HG02678 (cell line): ENCODE measurements around the gene GPR160.
A peak's percentile ranks its signal among the peaks of the same experiment; 100 is the strongest.
"Not testable (repeated sequence)": the region's sequence is repeated elsewhere in the genome, so short reads cannot be mapped to it uniquely, and the experiment has no call there.

Experiments
- ATAC-seq: cut with Tn5 transposase; IDR thresholded peaks from one replicate; pipeline ENCODE4 v1.9.1; 2021; ENCODE audit warnings: mild to moderate bottlenecking, moderate library complexity; ENCODE audit not compliant: unreplicated experiment

Gene GPR160, protein sequence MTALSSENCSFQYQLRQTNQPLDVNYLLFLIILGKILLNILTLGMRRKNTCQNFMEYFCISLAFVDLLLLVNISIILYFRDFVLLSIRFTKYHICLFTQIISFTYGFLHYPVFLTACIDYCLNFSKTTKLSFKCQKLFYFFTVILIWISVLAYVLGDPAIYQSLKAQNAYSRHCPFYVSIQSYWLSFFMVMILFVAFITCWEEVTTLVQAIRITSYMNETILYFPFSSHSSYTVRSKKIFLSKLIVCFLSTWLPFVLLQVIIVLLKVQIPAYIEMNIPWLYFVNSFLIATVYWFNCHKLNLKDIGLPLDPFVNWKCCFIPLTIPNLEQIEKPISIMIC

DNA sequence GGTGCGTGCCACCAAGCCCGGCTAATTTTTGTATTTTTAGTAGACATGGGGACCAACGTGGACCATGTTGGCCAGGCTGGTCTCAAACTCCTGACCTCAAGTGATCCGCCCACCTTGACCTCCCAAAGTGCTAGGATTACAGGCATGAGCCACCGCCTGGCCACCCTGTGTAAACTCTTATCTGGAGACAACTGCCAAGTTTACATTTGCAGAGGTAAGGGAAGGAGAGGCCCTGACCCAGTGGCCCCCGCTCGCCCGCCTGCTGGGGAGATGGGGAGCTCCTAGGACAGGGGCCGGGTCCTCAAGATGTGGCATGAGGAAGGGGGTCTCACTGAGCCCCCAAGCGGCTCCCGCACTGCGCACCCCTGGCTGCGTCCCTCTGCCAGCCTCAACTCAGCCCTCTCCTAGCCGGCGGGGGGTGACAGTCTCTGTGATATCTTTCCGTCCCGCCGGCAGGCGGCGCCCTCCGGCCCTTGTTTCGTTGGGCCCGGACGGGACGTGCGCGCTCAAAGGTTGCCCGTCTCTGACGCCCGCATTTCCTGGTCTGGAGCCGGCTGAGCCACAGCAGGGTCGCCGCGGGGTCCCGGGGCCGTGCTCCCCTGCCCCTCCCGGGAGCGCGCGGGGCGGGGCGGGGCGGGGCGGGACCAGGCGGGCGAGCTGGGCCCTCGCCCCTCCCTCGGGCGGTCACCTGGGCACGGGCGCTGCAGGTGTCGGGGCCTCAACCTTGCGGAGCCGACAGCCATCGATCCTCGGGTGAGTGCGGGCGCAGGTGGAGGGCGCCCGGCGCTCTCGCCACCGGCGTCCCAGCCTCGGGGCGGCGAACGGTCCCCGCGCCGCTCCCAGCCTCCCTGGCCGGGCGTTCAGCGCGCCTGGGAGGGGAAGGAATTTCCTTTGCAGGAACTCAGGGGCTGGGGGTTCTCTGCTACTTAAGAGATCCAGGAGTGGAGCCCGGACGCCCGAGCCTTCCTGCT, at the start of gene GPR160:
Gene GPR160 (plus strand): TSS at position 533 of the 971 bp plus-strand sequence. CDS start 45,978 bp downstream, outside the sequence.
- ATAC-seq = peak; percentile 84

DNA sequence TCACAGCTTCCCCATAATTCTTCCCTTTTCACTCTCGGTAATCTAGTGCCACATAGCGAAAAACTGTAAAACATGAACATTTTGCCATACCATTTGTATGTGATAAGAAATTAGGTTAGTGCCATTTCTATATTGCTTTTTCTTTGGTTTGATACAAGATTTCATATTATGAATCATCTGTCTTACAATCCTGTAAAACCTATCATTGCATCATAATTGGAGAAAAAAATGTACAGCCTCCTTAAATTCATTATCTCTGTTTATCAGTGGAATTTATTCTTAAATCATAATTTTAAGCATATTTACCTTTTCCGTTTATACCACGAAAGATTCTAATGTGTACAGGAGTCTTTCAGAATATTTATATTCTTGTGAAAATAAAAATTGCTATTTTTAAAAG, 47.4 kb upstream of the GPR160 start:
- ATAC-seq = no peak

DNA sequence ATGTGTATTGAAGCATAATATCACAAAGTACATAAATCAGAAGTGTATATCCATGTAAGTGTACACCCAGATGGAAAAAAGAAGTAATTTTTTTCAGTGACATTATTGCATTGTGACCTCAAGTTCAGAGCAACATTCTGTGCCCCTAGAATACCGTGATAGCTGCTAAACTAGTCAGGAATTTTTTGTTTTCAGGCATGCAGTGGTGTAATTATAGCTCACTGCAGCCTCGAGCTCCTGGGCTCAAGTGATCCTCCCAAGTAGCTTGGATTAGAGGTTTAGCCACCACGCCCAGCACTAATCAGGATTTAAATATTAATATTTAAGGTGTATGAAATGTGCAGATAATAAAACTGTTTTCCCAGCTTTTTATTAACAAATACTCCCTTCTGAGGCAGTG, 45.6 kb upstream of the GPR160 start:
- ATAC-seq = no peak

DNA sequence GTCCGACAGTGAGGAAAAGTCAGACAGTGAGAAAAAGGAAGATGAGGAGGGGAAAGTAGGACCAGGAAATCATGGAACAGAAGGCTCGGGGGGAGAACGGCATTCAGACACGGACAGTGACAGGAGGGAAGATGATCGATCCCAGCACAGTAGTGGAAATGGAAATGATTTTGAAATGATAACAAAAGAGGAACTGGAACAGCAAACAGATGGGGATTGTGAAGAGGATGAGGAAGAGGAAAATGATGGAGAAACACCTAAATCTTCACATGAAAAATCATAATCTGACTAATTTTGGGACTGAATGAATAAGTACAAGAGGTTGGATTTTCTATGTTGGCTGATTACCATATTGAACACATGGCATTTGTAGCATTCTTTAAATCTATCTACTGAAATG, 45.0 kb upstream of the GPR160 start:
- ATAC-seq = no peak

DNA sequence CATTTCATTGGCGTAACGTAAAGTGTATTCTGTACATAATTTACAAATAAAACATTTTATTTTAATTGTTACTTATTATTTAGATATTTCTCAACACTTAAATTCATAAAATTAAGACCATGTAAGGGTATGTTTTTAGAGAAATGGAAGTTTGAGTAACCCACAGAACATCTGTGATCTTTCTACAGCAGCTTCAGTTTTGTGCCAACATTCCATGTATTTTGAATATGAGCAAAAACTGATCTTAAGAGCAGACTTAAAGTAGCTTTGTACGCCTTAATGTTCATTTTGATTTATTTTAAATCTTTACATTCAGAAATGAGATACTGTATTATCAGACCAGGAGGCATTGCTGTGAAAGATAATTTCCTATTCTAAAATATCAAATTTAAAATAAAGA, 44.0 kb upstream of the GPR160 start:
- ATAC-seq = no peak

DNA sequence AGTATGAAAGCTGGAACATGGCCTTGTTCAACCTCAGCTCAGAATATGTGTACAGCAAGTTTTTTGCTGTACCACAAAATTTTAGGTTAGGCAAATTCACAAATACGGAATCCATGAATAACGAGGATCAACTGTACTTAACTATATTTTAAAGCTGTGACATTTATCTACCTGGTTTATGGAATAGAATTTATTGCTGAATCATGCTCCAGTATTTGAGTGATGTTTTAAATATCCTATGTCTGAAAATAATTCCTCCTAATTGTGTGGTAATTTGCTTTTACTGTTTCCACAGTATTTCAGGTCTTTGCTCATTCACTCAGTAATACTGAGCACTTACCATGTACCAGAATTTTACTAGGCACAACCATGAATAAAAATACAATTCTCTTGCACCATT, 41.7 kb upstream of the GPR160 start:
- ATAC-seq = no peak

DNA sequence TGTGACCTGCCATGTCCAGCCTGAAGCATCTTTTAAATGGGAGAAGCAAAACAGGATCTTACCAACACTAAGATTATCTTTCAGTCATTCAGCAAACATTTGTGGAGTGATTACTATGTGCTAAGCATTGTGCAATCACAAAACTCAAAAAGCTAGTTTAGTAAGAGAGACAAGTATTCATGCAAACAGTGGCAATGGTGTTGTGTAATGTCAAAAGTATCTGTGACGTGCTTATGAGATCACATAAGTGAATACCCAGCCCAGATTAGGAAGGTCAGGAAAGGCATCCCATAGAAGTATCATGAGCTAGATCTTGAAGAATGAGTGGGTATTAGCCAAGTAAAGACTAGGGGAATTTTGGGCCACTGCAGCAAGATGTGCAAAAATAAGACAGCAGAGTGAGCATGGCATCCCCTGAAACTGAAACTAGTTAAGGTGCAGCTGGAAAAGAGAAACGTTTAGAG, 39.1 kb upstream of the GPR160 start:
- peak; percentile 45 for ATAC-seq

DNA sequence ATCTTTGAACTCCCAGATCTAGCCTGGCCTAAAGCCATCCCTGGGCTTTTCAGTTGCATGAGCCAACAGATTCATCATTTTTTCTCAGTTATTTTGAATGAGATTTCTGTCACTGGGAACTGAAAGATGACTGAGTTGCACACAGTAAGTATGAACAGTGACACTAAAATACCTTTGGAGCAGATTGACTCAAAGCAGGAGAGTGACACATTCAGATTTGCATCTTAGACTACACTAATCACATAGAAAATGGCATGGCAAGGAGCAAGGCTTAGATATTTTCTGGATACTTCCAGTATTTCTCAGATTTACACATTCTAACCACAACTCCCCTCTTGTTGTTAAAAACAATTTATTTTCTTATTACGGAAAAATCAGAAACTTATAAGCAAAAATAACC, 38.4 kb upstream of the GPR160 start:
- ATAC-seq = peak; percentile 87

DNA sequence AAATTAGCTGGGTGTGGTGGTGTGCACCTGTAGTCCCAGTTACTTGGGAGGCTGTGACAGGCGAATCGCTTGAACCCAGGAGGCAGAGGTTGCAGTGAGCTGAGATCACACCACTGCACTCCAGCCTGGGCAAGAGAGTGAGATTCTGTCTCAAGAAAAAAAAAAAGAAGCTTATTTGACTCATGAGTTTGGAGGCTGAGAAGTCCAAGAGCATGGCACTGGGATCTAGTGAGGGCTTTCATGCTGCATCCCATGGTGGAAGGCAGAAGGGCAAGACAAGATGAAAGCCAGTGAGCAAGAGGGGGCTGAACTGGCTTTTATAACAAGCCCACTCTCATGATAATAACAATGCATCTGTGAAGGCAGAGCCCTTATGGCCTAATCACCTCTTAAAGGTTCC, 37.7 kb upstream of the GPR160 start:
- ATAC-seq = no peak

DNA sequence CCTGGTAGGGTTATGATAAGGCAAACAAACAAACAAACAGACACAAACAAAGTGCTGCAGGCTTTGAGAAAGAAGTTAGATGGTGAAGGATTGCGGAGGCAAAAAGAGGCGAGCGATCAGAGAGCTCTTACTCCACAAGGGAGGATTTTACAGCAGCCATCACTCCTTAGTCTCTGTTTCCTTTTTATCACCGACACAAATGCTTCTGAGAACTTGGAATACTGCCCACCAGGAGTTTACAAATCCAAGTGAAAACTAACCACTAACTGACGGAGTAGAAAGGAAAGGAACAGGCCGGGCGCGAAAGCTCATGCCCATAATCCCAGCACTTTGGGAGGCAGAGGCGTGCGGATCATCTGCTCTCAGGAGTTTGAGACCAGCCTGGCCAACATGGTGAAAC, 35.6 kb upstream of the GPR160 start:
- no peak for ATAC-seq

DNA sequence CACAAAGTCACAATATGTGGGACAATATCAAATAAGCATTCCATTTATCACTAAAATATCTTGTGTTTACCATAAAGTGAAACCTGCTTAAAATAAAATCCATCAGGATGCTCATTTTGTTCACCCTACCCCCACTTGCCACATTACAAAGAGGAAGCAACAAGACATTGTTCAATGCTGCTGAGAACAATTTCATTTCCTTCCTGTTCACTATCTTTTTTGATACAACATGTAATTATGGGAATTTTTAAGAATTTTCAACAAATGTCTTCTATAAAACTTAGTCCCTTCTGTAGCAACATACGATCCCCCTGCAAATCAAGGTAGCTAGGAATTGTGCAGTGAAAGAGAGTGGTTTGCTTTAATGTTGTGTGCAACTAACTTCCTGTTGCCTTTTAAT, 34.9 kb upstream of the GPR160 start:
- ATAC-seq = no peak

DNA sequence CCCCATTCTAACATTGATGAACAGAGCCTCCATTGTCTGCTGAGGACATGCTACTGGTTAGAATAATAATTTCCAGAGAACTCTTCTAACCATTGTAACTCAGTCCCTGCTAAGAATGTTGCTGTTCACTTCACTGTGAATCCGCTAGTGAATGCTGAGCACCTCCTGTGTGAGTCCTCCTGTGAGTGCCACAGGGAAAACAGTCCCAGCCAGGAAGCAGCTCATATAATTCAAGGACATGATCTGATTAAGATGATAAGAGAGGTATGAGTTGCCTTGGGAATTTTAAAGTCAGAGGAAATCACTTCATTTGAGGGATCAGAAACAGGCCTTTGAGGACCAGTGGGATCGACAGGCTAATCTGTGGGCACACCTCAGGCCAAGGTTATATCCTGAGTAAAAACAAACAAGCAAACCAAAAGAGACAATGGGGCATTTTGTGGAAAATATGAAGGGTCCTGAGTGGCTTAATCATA, 33.9 kb upstream of the GPR160 start:
- no peak for ATAC-seq

DNA sequence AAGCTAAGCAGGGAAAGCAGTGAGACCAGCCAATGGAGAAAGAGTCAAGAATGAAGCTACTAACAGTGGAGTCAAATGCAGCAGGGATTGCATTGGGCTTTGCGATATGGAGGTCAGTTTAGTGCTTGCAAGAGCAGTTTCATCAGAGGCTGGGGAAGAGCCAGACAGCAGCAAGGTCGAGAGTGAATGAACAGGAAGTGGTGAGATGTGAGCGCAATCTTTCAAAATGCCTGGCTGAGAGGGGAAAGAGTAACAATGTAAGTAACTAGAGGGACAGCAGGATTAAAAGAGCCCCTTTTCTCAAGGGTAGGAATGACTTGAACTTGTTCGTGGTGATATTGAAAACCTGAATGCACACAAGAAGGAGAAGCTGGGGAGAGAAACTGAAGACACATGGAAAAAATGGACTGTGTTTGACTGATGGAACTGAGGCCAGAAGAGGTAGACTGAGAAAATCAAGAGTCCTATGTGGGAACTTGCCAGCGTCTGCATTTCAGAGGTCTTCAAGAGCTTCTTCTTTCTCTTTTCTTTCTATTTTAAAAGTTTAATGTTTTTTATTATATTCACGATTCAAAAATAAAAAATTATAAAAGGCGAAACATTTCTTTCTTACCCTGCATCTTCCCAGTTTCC, 30.6 kb upstream of the GPR160 start:
- ATAC-seq = peak; percentile 98

DNA sequence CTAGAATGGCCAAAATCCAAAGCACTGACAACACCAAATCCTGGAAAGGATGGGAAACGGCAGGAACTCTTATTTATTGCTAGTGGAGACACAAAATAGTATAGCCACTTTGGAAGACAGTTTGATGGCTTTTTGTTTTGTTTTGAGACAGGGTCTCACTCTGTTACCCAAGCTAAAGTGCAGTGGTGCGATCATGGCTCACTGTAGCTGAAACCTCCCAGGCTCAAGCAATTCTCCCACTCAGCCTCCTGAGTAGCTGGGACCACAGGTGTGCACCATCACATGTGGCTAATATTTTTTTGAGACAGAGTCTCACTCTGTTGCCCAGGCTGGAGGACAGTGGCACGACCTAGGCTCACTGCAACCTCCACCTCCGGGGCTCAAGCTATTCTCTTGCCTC, 27.3 kb upstream of the GPR160 start:
- ATAC-seq = no peak

DNA sequence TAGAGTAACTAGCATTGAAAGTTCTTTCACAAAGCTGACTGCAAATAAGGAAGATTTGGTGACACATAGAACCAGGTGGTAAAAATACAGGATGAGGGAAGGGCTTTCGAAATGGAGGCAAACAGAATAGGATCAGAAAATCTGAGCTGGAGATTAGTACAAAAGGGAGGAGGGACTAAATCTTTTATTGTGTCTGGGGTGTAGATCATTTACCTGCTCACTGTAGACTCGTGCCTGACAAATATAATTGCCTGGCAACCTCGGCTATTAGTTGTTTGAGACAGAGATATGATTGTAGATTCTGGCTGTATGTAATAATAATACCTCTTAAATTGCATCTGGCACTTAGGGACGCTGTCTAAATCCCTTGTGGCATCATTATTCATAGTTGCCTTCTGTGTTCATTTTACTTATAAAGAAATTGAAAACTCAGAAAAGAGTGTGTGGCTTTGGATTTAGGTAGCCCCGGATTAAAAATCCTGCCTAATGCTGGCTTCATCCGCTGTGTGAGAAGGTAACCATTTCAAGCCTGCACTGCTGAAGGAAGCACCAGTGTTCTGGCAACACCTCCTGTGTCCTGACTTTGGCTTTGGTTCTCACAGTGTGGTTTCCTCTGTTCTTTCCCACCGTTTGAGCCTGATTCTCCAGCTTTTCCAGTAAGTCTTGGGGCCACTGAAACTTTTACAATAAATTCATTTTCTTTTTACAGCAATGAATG, 25.0 kb upstream of the GPR160 start:
- ATAC-seq = no peak

DNA sequence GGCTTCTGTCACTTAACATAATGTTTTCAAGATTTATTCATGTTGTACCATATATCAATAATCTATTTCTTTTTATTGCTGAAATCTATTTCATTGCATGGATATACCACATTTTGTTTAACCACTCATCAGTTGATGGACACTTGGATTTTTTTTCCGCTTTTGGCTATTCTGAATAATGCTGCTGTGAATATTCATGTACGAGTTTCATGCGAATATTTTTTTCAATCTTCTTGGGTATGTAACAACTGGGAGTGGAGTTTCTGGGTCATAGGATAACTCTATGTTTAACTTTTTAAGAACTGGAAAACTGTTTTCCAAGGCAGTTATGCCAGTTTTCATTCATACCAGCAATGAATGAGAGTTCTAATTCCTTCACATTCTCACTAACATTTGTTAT, 21.7 kb upstream of the GPR160 start:
- no peak for ATAC-seq

DNA sequence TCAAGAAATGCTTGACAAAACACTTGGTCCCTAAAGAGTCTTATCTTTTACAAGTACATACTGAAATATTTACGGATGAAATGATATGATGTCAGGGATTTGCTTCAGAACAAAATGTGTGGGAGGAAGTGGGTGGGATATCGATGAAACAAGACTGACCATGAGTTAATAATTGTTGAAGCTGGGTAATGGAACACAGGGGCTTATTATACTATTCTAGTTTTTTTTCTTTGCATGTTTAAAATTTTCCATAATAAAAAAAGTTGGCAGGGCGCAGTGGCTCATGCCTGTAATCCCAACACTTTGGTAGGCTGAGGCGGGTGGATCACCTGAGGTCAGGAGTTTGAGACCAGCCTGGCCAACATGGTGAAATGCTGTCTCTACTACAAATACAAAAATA, 18.5 kb upstream of the GPR160 start:
- ATAC-seq = not testable (repeated sequence)

DNA sequence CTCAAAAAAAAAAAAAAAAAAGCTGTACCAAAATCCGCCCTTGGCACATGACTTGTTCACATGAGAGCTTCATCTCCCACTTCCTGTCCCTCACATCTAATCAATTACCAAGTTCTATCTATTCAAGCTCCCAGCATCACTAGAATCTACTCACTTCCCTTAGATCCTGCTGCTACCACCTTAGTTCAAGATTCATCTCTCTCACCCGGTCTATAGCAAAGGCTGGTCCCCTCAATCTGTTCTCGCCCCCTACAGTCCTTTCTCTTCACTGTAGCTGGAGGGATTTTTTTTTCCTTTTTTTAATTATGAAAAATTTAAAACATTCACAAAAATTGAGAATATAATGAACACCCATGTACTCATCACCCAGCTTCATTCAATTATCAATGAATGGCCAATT, 16.7 kb upstream of the GPR160 start:
- no peak for ATAC-seq

DNA sequence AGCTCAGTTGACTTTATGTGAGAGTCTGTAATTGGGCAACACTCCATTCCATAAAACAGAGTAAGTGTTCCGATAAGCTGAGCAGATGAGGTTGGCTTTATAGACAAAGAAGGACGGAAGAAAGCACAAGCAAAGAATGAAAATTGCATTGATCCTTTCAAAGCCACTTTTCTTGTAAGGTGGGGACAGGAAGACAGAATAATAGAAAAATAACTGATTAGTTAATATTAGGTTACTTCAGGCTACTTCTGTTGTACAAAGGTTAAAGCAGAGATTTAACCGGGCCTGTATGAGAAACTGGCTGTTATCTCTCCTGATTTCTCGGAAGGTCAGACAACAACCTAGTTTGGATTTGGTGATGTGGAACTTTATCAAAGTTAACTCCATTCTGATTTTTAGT, 15.5 kb upstream of the GPR160 start:
- no peak for ATAC-seq

DNA sequence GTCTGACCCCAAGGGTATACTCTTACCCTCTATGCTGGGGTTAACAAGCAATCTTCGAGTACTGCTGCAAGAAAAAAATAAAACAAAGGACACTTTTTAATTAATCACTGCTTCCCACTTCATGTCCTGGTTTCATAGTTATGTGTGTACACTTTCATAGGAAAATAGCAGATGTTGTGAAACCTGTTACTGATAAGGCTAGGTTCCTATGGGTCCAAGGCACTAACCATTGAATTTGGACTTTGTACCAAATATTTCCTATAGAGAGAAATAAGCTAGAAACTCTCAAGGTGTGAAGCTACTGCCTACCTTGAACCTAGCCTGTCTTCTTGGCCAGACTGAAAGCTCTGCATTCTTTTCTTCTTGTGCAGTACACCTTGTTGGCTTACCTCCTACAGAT, 14.6 kb upstream of the GPR160 start:
- no peak for ATAC-seq

DNA sequence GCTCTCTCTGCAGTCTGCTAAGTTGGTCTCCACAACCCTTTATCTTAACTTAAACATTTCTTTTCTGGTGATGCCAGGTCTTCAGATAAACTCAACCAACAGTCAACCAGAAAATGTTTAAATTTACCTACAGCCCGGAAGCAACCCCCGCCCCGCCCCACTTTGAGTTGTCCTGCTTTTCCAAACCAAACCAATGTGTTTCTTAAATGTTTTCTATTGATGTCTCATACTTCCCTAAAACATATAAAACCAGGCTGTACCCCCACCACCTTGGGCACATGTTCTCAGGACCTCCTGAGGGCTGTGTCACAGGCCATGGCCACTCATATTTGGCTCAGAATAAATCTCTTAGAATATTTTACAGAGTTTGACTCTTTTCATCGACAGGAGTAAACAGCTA, 13.2 kb upstream of the GPR160 start:
- no peak for ATAC-seq
